ENCODE results near the gene CKAP2L.

The CKAP2L gene

GRCh38 chr2:112794131-112794733 is 29.8 kb upstream of the CKAP2L start:
- TF ChIP-seq EGR1 (IDR thresholded peaks at IDR 0.05) (no peak), RAD21 (IDR thresholded peaks at IDR 0.05; ENCODE audit: low read depth) (no peak), TCF12 (IDR thresholded peaks at IDR 0.05; ENCODE audit: low read depth) (no peak), EP300 (IDR thresholded peaks at IDR 0.05; ENCODE audit: borderline replicate concordance) (no peak), USF1 (IDR thresholded peaks at IDR 0.05) (peak; percentile 70), NFIC (IDR thresholded peaks at IDR 0.05) (no peak), CREB1 (IDR thresholded peaks at IDR 0.05; ENCODE audit: low read depth) (no peak), TAF1 (IDR thresholded peaks at IDR 0.05; ENCODE audit: low read depth) (no peak), REST (IDR thresholded peaks at IDR 0.05; ENCODE audit: low read depth) (no peak), FOXM1 (IDR thresholded peaks at IDR 0.05; ENCODE audit: borderline replicate concordance, low read depth) (no peak), MAX (IDR thresholded peaks at IDR 0.05) (peak; percentile 28; the same call in 1 of the 2 replicates), ZBTB7A (IDR thresholded peaks at IDR 0.05; ENCODE audit: low read depth) (no peak), TEAD4 (IDR thresholded peaks at IDR 0.05) (no peak), CEBPB (IDR thresholded peaks at IDR 0.05) (peak; percentile 74), YY1 (IDR thresholded peaks at IDR 0.05; ENCODE audit: low read depth) (no peak)

GRCh38 chr2:112793449-112793978 is 29.1 kb upstream of the CKAP2L start:
- TF ChIP-seq EGR1 (IDR thresholded peaks at IDR 0.05) (no peak), FOXM1 (IDR thresholded peaks at IDR 0.05; ENCODE audit: borderline replicate concordance, low read depth) (no peak), NFIC (IDR thresholded peaks at IDR 0.05) (no peak), ZBTB7A (IDR thresholded peaks at IDR 0.05; ENCODE audit: low read depth) (no peak), TEAD4 (IDR thresholded peaks at IDR 0.05) (no peak), CREB1 (IDR thresholded peaks at IDR 0.05; ENCODE audit: low read depth) (no peak), MAX (IDR thresholded peaks at IDR 0.05) (no peak), CEBPB (IDR thresholded peaks at IDR 0.05) (no peak), TAF1 (IDR thresholded peaks at IDR 0.05; ENCODE audit: low read depth) (no peak), TCF12 (IDR thresholded peaks at IDR 0.05; ENCODE audit: low read depth) (no peak), YY1 (IDR thresholded peaks at IDR 0.05; ENCODE audit: low read depth) (no peak), EP300 (IDR thresholded peaks at IDR 0.05; ENCODE audit: borderline replicate concordance) (no peak), REST (IDR thresholded peaks at IDR 0.05; ENCODE audit: low read depth) (no peak), USF1 (IDR thresholded peaks at IDR 0.05) (no peak), RAD21 (IDR thresholded peaks at IDR 0.05; ENCODE audit: low read depth) (no peak)

GRCh38 chr2:112792419-112792818 is 28.0 kb upstream of the CKAP2L start:
- no peak for TF ChIP-seq RAD21 (IDR thresholded peaks at IDR 0.05; ENCODE audit: low read depth)
- no peak for TF ChIP-seq TEAD4 (IDR thresholded peaks at IDR 0.05)
- TF ChIP-seq REST (IDR thresholded peaks at IDR 0.05; ENCODE audit: low read depth) = no peak
- TF ChIP-seq USF1 (IDR thresholded peaks at IDR 0.05) = no peak
- TF ChIP-seq EP300 (IDR thresholded peaks at IDR 0.05; ENCODE audit: borderline replicate concordance) = no peak

- TF ChIP-seq MAX (IDR thresholded peaks at IDR 0.05) = no peak
- TF ChIP-seq EP300 (IDR thresholded peaks at IDR 0.05; ENCODE audit: borderline replicate concordance) = 0 out of 2 replicates have a peak, but pooled peaks have one; percentile 11
- 0 out of 2 replicates have a peak, but pooled peaks have one; percentile 16 for TF ChIP-seq TCF12 (IDR thresholded peaks at IDR 0.05; ENCODE audit: low read depth)
- no peak for TF ChIP-seq REST (IDR thresholded peaks at IDR 0.05; ENCODE audit: low read depth)
- TF ChIP-seq TEAD4 (IDR thresholded peaks at IDR 0.05) = peak; percentile 66
Observed at GRCh38 chr2:112791693-112792230, 27.4 kb upstream of the CKAP2L start.
